Skeletal muscle tissue (tissue), 4 donors: ENCODE measurements around the gene SHROOM3. TPM values are rescaled to one million over a fixed set of nuclear protein-coding genes. Genes with fewer than 3 reads are reported as not detected.

Experiments used
- H3K27ac ChIP-seq: one replicate; pipeline ENCODE4 v1.7.0; 2013; ENCODE audit warnings: mild to moderate bottlenecking, low read depth, low read length, inconsistent platforms
- H3K27me3 ChIP-seq, 3 donors: one replicate each; pipeline ENCODE4 v1.7.0; 2013; ENCODE audit warnings: low read length in 3 of 3; ENCODE audit not compliant: control insufficient read depth in 3 of 3, insufficient read depth in 3 of 3
- H3K36me3 ChIP-seq, 3 donors: one replicate each; pipeline ENCODE4 v1.7.0; 2013; ENCODE audit warnings: low read length in 3 of 3; ENCODE audit not compliant: control insufficient read depth in 3 of 3, insufficient read depth in 3 of 3
- H3K4me1 ChIP-seq, 3 donors: one replicate each; pipeline ENCODE4 v1.7.0; 2013; ENCODE audit warnings: low read length in 3 of 3, mild to moderate bottlenecking in 3 of 3; ENCODE audit not compliant: control insufficient read depth in 3 of 3, insufficient read depth in 3 of 3
- H3K4me3 ChIP-seq, 3 donors: one replicate each; pipeline ENCODE4 v1.7.0; 2013; ENCODE audit warnings: low read length in 3 of 3
- H3K9ac ChIP-seq, 3 donors: one replicate each; pipeline ENCODE4 v1.7.0; 2013; ENCODE audit warnings: low read length in 3 of 3, mild to moderate bottlenecking in 3 of 3, moderate library complexity in 2 of 3, low read depth in 1 of 3
- H3K9me3 ChIP-seq, 3 donors: one replicate each; pipeline ENCODE4 v1.7.0; 2013; ENCODE audit warnings: low read length in 3 of 3; ENCODE audit not compliant: control insufficient read depth in 3 of 3
- total RNA-seq: library from RNA; depleted of rRNA; stranded (reverse); fragments of >200 nt; gene quantifications from one replicate; pipeline ENCODE4 v1.2.3, GENCODE V29; 2014
- donor health status: Osteomylitis.

Gene SHROOM3
- total RNA-seq, 1 donor from 2014 or later = 21.4 TPM

DNA sequence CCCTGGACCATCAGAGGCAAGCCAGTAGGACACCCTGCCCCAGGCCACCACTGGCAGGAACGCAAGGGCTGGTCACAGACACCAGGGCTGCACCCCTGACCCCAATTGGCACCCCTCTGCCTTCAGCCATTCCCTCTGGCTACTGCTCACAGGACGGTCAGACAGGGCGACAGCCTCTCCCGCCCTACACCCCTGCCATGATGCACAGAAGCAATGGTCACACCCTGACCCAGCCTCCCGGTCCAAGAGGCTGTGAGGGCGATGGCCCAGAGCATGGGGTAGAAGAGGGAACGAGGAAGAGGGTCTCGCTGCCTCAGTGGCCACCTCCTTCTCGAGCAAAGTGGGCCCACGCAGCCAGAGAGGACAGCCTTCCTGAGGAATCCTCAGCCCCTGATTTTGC lies 319.4 kb downstream of the SHROOM3 start:
- no peak overlapping the region for H3K4me3 ChIP-seq
- no peak overlapping the region for H3K9ac ChIP-seq
- H3K4me1 ChIP-seq = peaks cover 0 to 5% (median 0%) of the 10 kb centered on the region in 3 donors
- H3K27me3 ChIP-seq = peaks cover 0 to 5% (median 5%) of the 10 kb centered on the region in 3 donors
- no peaks in the 10 kb centered on the region for H3K36me3 ChIP-seq
- H3K27ac ChIP-seq = peak overlapping the region; percentile 6
- peaks cover 0 to 4% (median 3%) of the 10 kb centered on the region in 3 donors for H3K9me3 ChIP-seq

DNA sequence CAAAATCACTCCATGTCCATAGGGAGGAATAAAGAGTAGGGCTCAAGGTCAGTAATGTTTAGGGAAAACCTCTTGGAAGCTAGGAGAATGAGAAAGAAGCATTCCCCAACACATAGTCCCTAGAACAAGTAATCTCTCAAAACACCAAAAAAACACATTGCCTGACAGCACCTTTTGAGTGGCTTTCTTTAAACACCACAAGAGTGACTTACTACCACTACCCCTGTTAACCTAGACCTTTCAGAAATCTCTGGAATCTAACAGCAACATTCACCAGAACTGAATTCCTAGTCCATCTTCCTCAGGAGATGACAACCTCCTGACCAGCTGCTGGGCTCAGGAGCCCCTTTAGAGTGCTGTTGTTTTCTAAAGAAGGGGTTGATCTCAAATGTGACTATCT lies 320.7 kb downstream of the SHROOM3 start:
- Histone ChIP-seq H3K27ac (no peak overlapping the region), H3K27me3 (peaks cover 0 to 5% (median 5%) of the 10 kb centered on the region in 3 donors), H3K9ac (no peak overlapping the region), H3K9me3 (peaks cover 0 to 4% (median 3%) of the 10 kb centered on the region in 3 donors), H3K4me1 (peaks cover 0 to 5% (median 0%) of the 10 kb centered on the region in 3 donors), H3K36me3 (no peaks in the 10 kb centered on the region), H3K4me3 (no peak overlapping the region)

- Histone ChIP-seq H3K27ac (no peak overlapping the region), H3K27me3 (peaks cover 0 to 5% (median 5%) of the 10 kb centered on the region in 3 donors), H3K36me3 (no peaks in the 10 kb centered on the region), H3K9ac (no peak overlapping the region), H3K4me3 (no peak overlapping the region), H3K4me1 (peaks cover 0 to 5% (median 0%) of the 10 kb centered on the region in 3 donors), H3K9me3 (peaks cover 0 to 4% (median 3%) of the 10 kb centered on the region in 3 donors)
Measured at GRCh38 chr4:76756416-76756815, 321.4 kb downstream of the SHROOM3 start.

DNA sequence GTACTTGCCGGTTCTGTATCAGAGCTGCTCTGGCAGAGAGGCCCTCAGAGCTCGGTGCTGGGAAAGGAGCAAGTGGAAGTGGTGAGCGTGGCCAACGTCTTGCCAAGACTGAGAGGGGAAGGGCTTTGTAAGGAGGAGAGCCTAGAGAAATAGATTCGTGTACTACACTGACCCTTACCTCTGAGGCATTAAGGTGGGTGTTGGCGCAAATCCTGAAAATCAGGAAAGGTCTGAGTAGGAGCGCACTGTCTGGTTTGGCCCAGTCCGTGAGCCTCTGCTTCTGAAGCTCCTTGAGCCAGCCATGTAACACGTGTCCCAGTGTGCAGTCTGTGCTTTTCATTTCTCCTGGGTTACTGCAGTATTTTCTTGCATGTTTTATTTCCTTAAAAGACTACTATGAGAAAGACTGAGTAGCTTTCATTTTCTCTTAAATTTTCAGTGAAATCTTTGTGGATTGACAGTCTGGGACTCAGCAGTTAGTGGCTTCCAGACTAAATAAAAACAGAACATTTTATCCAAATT lies 322.4 kb downstream of the SHROOM3 start:
- H3K9ac ChIP-seq = no peak overlapping the region
- peaks cover 0 to 5% (median 0%) of the 10 kb centered on the region in 3 donors for H3K4me1 ChIP-seq
- no peaks in the 10 kb centered on the region for H3K36me3 ChIP-seq
- no peaks in the 10 kb centered on the region for H3K9me3 ChIP-seq
- no peak overlapping the region for H3K27ac ChIP-seq
- H3K4me3 ChIP-seq = no peak overlapping the region
- peaks cover 0 to 5% (median 5%) of the 10 kb centered on the region in 3 donors for H3K27me3 ChIP-seq

DNA sequence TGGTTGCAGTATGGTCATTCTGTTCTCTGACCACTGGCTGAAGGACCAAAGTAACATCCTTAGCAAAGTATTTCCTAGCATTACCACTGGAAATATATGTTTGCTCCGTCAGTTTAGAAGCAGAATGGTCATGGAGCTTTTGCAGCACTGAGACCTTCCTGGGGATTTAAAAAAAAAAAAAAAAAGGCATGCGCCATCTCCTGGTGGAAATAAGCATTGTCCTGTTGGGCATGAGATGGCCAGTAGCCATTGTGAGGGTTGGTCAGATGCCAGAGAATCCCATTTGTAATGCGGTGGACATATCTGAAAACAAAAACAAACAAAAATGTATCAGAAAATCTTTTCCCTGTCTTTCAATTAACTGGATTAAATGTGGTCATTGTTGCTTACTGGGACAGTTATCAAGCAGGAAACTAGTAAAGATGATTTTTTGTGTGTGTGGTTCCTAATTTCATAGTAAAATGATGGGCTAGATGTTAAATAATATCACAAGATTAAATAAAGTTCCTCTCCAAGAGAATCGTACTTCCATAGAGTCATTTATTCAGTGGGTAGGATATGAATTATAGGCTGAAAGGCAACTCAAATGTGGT lies 323.4 kb downstream of the SHROOM3 start:
- H3K9ac ChIP-seq = no peak overlapping the region

DNA sequence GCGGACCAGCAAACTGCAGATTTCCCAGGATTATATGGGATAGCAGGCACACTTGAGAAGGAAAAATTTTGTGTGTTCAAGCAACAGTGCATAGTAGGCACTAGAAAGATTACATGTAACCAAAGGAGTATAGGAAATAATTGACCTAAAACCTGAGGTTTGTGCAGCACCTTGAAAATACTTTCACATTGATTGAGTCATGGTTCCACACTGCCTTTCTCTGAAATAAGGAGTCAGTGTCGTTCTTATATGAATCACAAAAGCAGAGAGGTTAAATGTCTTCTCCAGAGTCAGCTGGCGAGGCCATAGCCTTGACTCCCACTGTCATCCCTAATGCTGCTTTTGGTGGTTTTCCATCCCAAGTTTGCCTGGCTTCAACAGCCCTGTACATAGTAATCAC lies 324.0 kb downstream of the SHROOM3 start:
- H3K9ac ChIP-seq = no peak overlapping the region

More for the DNA sequence above, 323.4 kb downstream of the SHROOM3 start:
- Histone ChIP-seq H3K27ac (no peak overlapping the region), H3K27me3 (peaks cover 0 to 5% (median 5%) of the 10 kb centered on the region in 3 donors), H3K4me3 (no peak overlapping the region), H3K4me1 (peaks cover 0 to 5% (median 0%) of the 10 kb centered on the region in 3 donors), H3K36me3 (no peaks in the 10 kb centered on the region), H3K9me3 (no peaks in the 10 kb centered on the region)

DNA sequence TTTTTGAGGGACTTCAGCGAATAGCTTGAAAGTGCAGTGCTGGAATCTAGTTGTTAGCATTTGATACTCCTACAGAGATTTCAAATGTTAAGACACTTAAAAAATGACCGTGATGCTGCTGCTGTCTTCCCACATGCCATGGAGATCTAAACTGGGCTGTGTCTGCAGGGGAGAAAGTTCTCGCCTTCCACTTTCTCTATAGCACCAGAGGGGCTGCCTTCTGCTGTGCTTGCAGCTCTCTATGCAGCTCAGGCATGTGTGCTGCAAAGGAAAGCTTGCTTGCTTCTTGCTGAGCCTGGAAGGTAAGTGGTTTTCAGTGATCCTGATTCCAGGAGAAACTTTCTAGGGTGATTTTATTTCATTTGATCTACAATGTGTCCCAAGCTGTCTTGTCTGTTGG lies 325.2 kb downstream of the SHROOM3 start:
- H3K27me3 ChIP-seq = no peaks in the 10 kb centered on the region
- no peak overlapping the region for H3K9ac ChIP-seq
- no peaks in the 10 kb centered on the region for H3K4me1 ChIP-seq
- H3K27ac ChIP-seq = no peak overlapping the region
- no peak overlapping the region for H3K4me3 ChIP-seq
- no peaks in the 10 kb centered on the region for H3K9me3 ChIP-seq
- no peaks in the 10 kb centered on the region for H3K36me3 ChIP-seq

More for the DNA sequence above, 324.0 kb downstream of the SHROOM3 start:
- Histone ChIP-seq H3K36me3 (no peaks in the 10 kb centered on the region), H3K4me3 (no peak overlapping the region), H3K27ac (no peak overlapping the region), H3K9me3 (no peaks in the 10 kb centered on the region), H3K4me1 (peaks cover 0 to 5% (median 0%) of the 10 kb centered on the region in 3 donors), H3K27me3 (peaks cover 0 to 5% (median 5%) of the 10 kb centered on the region in 3 donors)

DNA sequence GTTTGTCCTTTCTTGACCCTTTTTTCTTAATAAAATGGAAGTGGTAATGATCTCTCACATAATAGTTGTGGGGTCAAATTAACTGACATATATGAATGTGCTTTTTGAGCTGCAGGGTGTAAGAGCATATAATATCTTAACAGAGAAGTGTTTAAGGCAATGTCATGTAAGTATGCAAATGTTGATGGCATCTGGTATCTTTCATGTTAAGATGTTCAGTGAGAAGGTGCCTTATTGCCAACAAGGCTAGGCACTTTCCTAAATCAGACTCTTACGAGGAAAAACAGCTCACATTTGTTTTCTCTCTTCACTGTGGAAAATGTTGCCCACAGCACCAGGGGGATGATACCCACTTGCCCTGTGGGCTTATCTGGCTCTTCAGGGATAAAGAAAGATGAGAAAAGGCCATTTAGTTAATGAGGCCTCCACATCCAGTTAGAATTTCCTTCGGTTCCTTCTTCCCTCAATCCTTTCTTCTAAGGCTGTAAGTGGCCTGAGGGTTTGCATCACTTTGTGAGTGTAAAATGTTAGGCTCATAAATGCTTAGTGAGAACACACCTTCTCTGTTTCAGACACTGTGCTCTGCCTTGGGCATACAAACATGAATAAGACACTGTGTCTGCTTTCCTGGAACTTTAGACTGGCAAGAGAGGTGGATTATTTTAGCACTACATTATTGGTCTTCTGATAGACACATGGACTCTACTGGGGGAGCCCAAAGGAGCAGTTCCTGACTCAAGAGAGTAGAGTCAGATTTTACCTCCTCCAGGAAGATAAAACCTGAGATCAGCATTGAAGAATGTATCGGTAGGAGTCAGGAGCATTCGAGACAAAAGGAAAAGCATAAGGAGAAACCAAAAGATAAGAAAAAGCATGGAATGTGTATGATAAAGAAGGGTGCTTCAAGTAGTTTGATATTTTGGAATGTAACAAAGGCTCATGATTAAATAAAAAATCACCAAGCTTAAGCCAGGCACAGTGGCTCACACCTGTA lies 327.4 kb downstream of the SHROOM3 start:
- H3K27me3 ChIP-seq = peaks cover 0 to 2% (median 0%) of the 10 kb centered on the region in 3 donors
- H3K9ac ChIP-seq = no peak overlapping the region
- H3K36me3 ChIP-seq = no peaks in the 10 kb centered on the region
- no peak overlapping the region for H3K27ac ChIP-seq
- no peaks in the 10 kb centered on the region for H3K4me1 ChIP-seq
- no peaks in the 10 kb centered on the region for H3K9me3 ChIP-seq
- no peak overlapping the region for H3K4me3 ChIP-seq

GRCh38 chr4:76764251-76764650 lies 329.2 kb downstream of the SHROOM3 start:
- no peak overlapping the region for H3K27ac ChIP-seq
- H3K9me3 ChIP-seq = no peaks in the 10 kb centered on the region
- H3K4me3 ChIP-seq = no peak overlapping the region
- no peaks in the 10 kb centered on the region for H3K36me3 ChIP-seq
- H3K27me3 ChIP-seq = peaks cover 0 to 2% (median 0%) of the 10 kb centered on the region in 3 donors
- H3K9ac ChIP-seq = no peak overlapping the region
- no peaks in the 10 kb centered on the region for H3K4me1 ChIP-seq
